OCI-LY3 (cell line): ENCODE results near the gene PNLDC1.
"Not testable (repeated sequence)": the region's sequence is repeated elsewhere in the genome, so short reads cannot be mapped to it uniquely, and the experiment has no call there.

Source experiments
- H2AFZ ChIP-seq: fragments of 200-600, 300-600 bp; shearing (Covaris generic); 2 replicates; pipeline ENCODE4 v1.6.0; 2014; ENCODE audit warnings: antibody characterized with exemption, low read depth, low read length
- H3K27ac ChIP-seq: fragments of 200-600, 300-600 bp; sonication (generic); 2 replicates; pipeline ENCODE4 v1.5.1; 2014; ENCODE audit warnings: mild to moderate bottlenecking, low read length, moderate library complexity, mixed read lengths
- H3K27me3 ChIP-seq: fragments of 200-600, 300-600 bp; sonication (generic); 2 replicates; pipeline ENCODE4 v1.6.1; 2014; ENCODE audit warnings: low read depth, low read length, mixed read lengths
- H3K36me3 ChIP-seq: fragments of 200-600, 300-600 bp; sonication (generic); replicated peaks from 2 replicates; pipeline ENCODE3; 2014; ENCODE audit warnings: low read depth, low read length, mixed read lengths
- H3K4me1 ChIP-seq: fragments of 300-600, 200-600 bp; sonication (generic); 2 replicates; pipeline ENCODE4 v1.6.1; 2014; ENCODE audit warnings: low read length, mixed read lengths
- H3K4me2 ChIP-seq: fragments of 200-600, 300-600 bp; sonication (generic); 2 replicates; pipeline ENCODE4 v1.6.1; 2014; ENCODE audit warnings: low read length, mixed read lengths
- H3K4me3 ChIP-seq: fragments of 300-600, 200-600 bp; sonication (generic); 2 replicates; pipeline ENCODE4 v1.5.1; 2014; ENCODE audit warnings: antibody characterized with exemption, mild to moderate bottlenecking, low read length, moderate library complexity
- H3K79me2 ChIP-seq: fragments of 300-600, 200-600 bp; shearing (Covaris generic); 2 replicates; pipeline ENCODE4 v1.6.1; 2014; ENCODE audit warnings: mild to moderate bottlenecking, low read length, mixed read lengths
- H3K9ac ChIP-seq: fragments of 300-600, 200-600 bp; shearing (Covaris generic); 2 replicates; pipeline ENCODE4 v1.6.0; 2014; ENCODE audit warnings: mild to moderate bottlenecking, low read length, moderate library complexity
- H3K9me3 ChIP-seq: fragments of 200-600, 300-600 bp; shearing (Covaris generic); 2 replicates; pipeline ENCODE4 v1.6.1; 2014; ENCODE audit warnings: low read length, mixed read lengths; ENCODE audit not compliant: insufficient read depth
- H4K20me1 ChIP-seq: fragments of 200-600, 300-600 bp; sonication (generic); 2 replicates; pipeline ENCODE4 v1.6.1; 2016; ENCODE audit warnings: low read length, mixed read lengths; ENCODE audit not compliant: insufficient read depth
- EZH2phosphoT487 ChIP-seq: fragments of 200-600 bp; shearing (Covaris generic); IDR thresholded peaks from 2 replicates; pipeline ENCODE4 v1.6.1; 2018; ENCODE audit warnings: antibody characterized with exemption, mixed run types, low read depth
- TF ChIP-seq, protein P1 (sequence below): fragments of 200-600, 300-600 bp; sonication (generic); IDR thresholded peaks from 2 replicates; pipeline ENCODE4 v1.5.1; 2014; ENCODE audit warnings: antibody characterized with exemption, low read length, low read depth

The PNLDC1 gene

DNA sequence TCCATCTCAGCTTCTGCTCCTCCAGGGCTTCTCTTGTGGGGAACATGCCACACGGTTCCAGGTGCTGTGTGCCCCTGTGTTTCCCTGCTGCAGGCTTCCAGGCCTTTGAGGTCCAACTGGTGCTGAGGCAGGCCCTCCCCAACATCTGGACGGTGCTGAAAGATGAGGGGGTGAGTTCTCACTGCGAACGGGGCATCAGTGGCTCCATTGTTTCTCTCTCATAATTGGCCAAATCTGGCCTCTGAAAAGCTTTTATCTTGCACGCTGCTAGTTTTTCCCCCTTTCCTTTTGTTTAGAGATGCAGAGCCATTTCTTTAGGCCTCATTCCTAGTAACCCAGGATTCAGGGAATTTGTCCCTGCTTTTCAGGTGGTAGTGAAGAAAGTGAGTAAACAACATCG is 8.6 kb downstream of the PNLDC1 start:
- H3K4me3 ChIP-seq: no peak overlapping the region
- no peaks in the 10 kb centered on the region for H3K27me3 ChIP-seq
- H2AFZ ChIP-seq: no peak overlapping the region
- no peak overlapping the region for H3K9ac ChIP-seq
- H3K9me3 ChIP-seq: no peaks in the 10 kb centered on the region
- peaks cover 15% of the 10 kb centered on the region for H3K4me1 ChIP-seq
- H4K20me1 ChIP-seq: no peaks in the 10 kb centered on the region
- no peak overlapping the region for H3K27ac ChIP-seq
- H3K4me2 ChIP-seq: no peak overlapping the region
- peaks cover 4% of the 10 kb centered on the region for H3K36me3 ChIP-seq
- H3K79me2 ChIP-seq: no peaks in the 10 kb centered on the region
- TF ChIP-seq, protein P1, sequence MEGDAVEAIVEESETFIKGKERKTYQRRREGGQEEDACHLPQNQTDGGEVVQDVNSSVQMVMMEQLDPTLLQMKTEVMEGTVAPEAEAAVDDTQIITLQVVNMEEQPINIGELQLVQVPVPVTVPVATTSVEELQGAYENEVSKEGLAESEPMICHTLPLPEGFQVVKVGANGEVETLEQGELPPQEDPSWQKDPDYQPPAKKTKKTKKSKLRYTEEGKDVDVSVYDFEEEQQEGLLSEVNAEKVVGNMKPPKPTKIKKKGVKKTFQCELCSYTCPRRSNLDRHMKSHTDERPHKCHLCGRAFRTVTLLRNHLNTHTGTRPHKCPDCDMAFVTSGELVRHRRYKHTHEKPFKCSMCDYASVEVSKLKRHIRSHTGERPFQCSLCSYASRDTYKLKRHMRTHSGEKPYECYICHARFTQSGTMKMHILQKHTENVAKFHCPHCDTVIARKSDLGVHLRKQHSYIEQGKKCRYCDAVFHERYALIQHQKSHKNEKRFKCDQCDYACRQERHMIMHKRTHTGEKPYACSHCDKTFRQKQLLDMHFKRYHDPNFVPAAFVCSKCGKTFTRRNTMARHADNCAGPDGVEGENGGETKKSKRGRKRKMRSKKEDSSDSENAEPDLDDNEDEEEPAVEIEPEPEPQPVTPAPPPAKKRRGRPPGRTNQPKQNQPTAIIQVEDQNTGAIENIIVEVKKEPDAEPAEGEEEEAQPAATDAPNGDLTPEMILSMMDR: no peak
- TF ChIP-seq EZH2phosphoT487: no peak

DNA sequence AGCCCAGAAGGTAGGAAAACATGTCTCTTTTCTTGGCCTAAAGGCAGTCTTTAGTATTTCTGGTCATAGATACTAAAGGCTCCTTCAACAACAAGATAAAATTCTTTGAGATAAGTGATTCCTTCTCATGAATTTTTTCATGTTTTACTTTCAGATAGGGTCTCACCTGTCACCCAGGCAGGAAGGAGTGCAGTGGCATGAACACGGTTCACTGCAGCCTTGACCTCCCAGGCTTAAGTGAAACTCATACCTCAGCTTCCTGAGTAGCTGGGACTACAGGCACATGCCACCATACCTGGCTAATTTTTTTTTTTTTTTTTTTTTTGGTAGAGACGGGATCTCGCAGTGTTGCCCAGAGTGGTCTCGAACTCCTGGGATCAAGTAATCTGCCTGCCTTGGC is 9.1 kb downstream of the PNLDC1 start:
- no peak overlapping the region for H3K27ac ChIP-seq
- no peaks in the 10 kb centered on the region for H3K79me2 ChIP-seq
- H4K20me1 ChIP-seq: no peaks in the 10 kb centered on the region
- H3K4me3 ChIP-seq: no peak overlapping the region
- H3K4me2 ChIP-seq: no peak overlapping the region
- no peaks in the 10 kb centered on the region for H3K9me3 ChIP-seq
- peaks cover 15% of the 10 kb centered on the region for H3K4me1 ChIP-seq
- TF ChIP-seq, protein P1: no peak
- no peak for TF ChIP-seq EZH2phosphoT487
- H3K27me3 ChIP-seq: no peaks in the 10 kb centered on the region
- H2AFZ ChIP-seq: no peak overlapping the region
- H3K36me3 ChIP-seq: peaks cover 4% of the 10 kb centered on the region
- no peak overlapping the region for H3K9ac ChIP-seq

DNA sequence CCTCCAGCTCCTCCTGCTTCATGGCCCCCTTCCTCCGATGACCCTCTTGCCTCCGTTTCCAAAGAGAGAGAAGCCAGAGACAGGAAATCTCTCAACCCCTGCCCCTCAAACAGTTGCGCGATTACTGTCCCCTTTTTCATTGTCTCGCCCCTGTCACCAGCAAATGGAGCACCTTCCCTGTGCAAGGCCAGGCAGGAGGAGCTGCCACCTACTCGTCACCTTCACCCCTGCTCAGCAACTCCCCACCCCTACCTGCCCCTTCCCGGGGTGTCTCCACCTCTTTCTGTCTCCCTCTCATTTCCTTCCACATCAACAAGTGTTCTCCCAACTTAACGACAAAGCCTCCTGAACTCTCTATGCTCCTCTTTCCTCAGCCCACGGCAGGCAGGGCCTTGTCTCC is 13.7 kb downstream of the PNLDC1 start:
- Histone ChIP-seq H3K4me3 (no peak overlapping the region), H2AFZ (no peak overlapping the region), H3K4me1 (peaks cover 15% of the 10 kb centered on the region), H4K20me1 (no peaks in the 10 kb centered on the region), H3K4me2 (no peak overlapping the region), H3K9ac (no peak overlapping the region), H3K27ac (no peak overlapping the region), H3K9me3 (no peaks in the 10 kb centered on the region), H3K79me2 (no peaks in the 10 kb centered on the region), H3K36me3 (peaks cover 4% of the 10 kb centered on the region), H3K27me3 (no peaks in the 10 kb centered on the region)
- no peak for TF ChIP-seq EZH2phosphoT487
- TF ChIP-seq, protein P1: no peak

DNA sequence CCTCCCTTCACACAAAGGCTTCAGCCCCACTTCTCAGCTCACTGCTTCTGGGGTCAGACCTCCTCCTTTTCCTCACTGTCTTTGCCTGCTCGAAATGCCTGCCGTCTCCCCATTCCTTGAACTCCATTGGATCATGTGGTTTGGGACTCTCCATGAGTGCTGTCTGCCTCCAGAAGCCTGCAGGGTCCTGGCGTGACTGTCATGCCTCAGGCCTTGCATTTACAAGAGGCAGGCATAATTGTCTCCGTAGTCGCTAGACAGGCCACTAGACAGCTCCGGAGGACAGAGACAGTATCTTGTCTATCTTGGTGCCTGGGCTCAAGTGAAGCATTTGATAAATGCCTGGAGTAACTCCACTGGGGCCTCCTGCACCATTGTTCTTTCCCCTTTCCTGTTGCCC is 15.3 kb downstream of the PNLDC1 start:
- H4K20me1 ChIP-seq: no peaks in the 10 kb centered on the region
- H3K27ac ChIP-seq: no peak overlapping the region
- no peak for TF ChIP-seq EZH2phosphoT487
- TF ChIP-seq, protein P1: no peak
- H3K4me3 ChIP-seq: no peak overlapping the region
- H3K27me3 ChIP-seq: no peaks in the 10 kb centered on the region
- no peaks in the 10 kb centered on the region for H3K9me3 ChIP-seq
- H3K9ac ChIP-seq: no peak overlapping the region
- H3K79me2 ChIP-seq: no peaks in the 10 kb centered on the region
- peaks cover 15% of the 10 kb centered on the region for H3K4me1 ChIP-seq
- peaks cover 4% of the 10 kb centered on the region for H3K36me3 ChIP-seq
- H3K4me2 ChIP-seq: no peak overlapping the region
- no peak overlapping the region for H2AFZ ChIP-seq

DNA sequence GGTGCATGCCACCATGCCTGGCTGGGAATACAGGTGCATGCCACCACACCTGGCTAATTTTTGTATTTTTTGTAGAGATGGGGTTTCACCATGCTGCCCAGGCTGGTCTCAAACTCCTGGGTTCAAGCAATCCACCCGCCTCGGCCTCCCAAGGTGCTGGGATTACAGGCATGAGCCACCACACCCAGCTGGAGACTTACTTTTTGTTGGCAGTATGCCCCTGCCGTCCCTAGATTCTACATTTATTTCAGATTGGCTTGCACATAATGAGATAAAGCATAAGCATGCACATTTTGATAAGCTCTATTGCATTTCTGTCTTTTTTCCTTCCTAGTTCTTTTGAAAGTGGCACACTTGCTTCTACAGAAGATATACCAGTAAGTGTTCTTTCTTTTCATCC is 16.7 kb downstream of the PNLDC1 start:
- H3K4me2 ChIP-seq: not testable (repeated sequence)

More for the DNA sequence above, 16.7 kb downstream of the PNLDC1 start:
- not testable (repeated sequence) for H3K9ac ChIP-seq, H2AFZ ChIP-seq, H3K36me3 ChIP-seq, H3K79me2 ChIP-seq, H3K27ac ChIP-seq, H3K4me1 ChIP-seq, H4K20me1 ChIP-seq, H3K27me3 ChIP-seq, H3K9me3 ChIP-seq, H3K4me3 ChIP-seq
